ENCODE data around the gene IFNA8.

IFNA8 gene

DNA sequence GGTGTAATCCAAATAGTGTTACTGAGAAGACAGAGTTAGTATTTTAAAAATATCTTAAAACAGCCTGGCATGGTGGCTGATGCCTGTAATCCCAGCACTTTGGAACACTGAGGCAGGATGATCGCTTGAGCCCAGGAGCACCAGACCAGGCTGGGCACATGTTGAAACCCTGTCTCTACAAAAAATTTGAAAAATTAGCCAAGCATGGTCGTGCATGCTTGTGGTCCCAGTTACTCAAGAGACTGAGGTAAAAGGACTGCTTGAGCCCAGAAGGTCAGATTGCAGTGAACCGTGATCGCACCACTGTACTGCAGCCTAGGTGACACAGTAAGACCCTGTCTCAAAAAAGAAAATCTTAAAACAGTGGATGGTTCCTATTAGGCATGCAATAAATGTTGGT lies 43.8 kb downstream of the IFNA8 start:
- TF ChIP-seq, protein P1, sequence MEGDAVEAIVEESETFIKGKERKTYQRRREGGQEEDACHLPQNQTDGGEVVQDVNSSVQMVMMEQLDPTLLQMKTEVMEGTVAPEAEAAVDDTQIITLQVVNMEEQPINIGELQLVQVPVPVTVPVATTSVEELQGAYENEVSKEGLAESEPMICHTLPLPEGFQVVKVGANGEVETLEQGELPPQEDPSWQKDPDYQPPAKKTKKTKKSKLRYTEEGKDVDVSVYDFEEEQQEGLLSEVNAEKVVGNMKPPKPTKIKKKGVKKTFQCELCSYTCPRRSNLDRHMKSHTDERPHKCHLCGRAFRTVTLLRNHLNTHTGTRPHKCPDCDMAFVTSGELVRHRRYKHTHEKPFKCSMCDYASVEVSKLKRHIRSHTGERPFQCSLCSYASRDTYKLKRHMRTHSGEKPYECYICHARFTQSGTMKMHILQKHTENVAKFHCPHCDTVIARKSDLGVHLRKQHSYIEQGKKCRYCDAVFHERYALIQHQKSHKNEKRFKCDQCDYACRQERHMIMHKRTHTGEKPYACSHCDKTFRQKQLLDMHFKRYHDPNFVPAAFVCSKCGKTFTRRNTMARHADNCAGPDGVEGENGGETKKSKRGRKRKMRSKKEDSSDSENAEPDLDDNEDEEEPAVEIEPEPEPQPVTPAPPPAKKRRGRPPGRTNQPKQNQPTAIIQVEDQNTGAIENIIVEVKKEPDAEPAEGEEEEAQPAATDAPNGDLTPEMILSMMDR (IDR thresholded peaks at IDR 0.05; ENCODE audit: low read depth, low read length) = no peak

DNA sequence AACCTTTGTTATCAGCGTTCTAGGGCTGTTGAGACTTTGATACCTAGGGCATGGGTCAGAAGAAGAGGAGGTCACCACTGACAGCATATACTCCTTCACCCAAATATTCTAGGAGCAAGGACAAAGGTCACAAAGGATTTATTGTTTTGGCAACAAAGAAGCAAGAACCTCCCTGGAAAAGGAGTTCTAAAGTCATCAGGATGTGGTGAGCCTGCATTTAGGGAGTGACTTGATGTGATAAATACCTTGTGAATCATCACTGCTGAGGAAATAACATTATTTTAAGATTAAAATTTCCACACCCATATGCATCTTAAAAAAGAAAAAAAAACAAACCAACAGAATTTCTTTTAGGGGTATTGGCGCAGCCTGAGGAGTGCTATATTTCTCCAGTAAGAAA lies 45.2 kb downstream of the IFNA8 start:
- TF ChIP-seq, protein P1 (IDR thresholded peaks at IDR 0.05; ENCODE audit: low read depth, low read length) = no peak
- H3K4me3 ChIP-seq (ENCODE audit: low read depth, low read length) = no peak overlapping the region

More for the DNA sequence above, 43.8 kb downstream of the IFNA8 start:
- no peak overlapping the region for H3K4me3 ChIP-seq (ENCODE audit: low read depth, low read length)

DNA sequence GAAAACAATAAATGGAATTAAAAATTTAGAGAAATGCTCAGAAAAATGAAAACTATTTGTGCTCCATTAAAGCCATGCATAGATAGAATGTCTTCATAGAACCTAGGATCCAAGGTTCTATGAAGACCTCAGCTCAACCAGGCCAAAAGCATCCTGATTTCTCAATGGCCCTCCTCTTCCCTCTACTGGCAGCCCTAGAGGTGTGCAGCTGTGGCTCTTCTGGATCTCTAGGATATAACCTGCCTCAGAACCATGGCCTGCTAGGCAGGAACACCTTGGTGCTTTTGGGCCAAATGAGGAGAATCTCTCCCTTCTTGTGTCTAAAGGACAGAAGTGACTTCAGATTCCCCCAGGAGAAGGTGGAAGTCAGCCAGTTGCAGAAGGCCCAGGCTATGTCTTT lies 46.4 kb downstream of the IFNA8 start:
- TF ChIP-seq, protein P1 (IDR thresholded peaks at IDR 0.05; ENCODE audit: low read depth, low read length) = peak; percentile 87
- no peak overlapping the region for H3K4me3 ChIP-seq (ENCODE audit: low read depth, low read length)

Data from WI38 (cell line).